GM18526 (cell line): ENCODE data around the gene REXO1.

Source experiments
- POLR2A ChIP-seq: IDR thresholded peaks from 3 replicates; pipeline ENCODE4 v1.6.1; 2011; ENCODE audit not compliant: insufficient read length; ENCODE audit errors: extremely low read depth

The REXO1 gene

DNA sequence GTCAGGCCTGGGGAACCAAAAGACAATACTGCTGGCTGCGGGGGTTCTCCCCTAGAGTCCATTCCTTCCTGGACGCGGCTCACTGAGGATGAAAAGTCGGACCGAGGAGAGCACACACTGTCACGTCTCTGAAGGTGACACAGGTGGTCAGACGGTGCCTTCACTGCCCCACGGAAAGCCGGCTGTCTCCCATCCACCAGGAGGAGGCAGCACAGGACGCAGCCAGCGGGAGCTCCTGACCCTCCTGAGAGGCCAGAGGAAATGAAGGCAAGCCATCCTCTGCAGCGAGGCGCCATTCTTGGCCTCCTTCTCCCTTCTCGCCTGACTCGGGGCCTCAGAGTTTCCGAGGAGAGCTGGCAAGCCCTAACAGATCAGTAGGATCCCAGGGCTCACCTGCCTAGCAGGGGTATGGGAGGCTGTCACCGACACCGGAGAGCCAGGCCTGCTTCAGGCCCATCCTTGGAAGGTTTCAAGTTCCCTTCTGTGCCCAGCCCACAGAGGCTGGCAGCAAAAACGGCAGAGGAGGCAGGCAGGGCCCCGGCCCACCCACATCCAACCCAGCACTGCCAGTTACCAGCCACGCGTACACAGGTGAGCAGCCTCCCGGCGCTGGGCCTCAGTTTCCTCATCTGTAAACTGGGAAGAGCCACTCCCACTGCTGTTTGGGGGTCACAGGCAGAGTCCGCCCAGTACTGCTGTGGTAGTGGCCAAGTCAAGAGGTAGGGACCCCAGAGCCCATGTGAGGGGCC, 4.5 kb downstream of the REXO1 start:
- TF ChIP-seq POLR2A = no peak

- no peak for TF ChIP-seq POLR2A
These were observed 5.2 kb downstream of the REXO1 start for GRCh38 chr19:1843116-1843515.

GRCh38 chr19:1841209-1841924, 6.9 kb downstream of the REXO1 start:
- TF ChIP-seq POLR2A = no peak

GRCh38 chr19:1840541-1841115, 7.7 kb downstream of the REXO1 start:
- TF ChIP-seq POLR2A = no peak

GRCh38 chr19:1839658-1840540, 8.4 kb downstream of the REXO1 start:
- no peak for TF ChIP-seq POLR2A

DNA sequence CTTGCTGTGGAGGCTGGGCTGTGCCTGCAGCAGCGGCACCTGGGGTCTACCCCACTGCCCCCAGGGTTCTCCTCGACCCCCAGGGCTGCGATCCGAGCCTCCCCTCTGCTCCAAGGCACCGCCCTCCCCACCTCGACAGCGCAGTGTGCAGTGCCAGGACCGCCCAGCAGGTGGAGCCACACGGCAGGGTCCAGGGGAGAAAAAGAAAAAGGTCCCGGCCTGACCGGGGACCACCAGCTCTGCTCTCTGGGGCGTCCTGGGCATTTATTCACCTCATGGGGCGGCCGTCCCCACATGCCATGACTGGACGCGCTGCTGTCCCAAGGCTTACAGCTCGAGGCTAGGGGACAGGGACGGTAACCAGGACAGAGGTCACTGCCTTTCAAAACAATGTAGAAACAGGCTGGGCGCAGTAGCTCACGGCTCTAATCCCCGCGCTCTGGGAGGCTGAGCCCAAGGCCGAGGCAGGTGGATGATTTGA, 10.6 kb downstream of the REXO1 start:
- no peak for TF ChIP-seq POLR2A

- TF ChIP-seq POLR2A = no peak
These were observed 11.1 kb downstream of the REXO1 start for GRCh38 chr19:1837222-1837565.

- no peak for TF ChIP-seq POLR2A
These were observed 11.6 kb downstream of the REXO1 start for GRCh38 chr19:1836458-1837221.

DNA sequence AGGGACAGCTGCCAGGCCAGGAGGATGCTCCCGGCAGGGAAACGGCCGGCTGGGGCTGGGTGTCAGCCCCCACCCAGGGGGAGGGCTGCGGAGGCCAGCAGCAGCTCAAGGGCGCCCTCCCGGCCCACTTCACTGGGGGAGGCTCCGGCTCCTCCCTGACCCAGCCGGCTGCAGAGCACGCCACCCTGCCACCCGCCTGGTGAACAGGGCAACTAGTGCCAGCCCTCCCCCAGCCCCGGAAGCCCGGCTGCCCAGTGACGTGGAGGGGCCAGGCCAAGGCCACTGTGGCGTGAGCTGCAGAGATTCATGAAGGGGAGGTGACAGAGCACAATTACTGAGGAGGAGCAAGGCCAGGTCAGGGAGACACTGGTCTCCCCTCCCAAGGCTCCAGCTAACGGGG, 14.7 kb downstream of the REXO1 start:
- TF ChIP-seq POLR2A = no peak

GRCh38 chr19:1832046-1832663, 16.1 kb downstream of the REXO1 start:
- TF ChIP-seq POLR2A = no peak

- TF ChIP-seq POLR2A = no peak
These were observed 17.3 kb downstream of the REXO1 start for GRCh38 chr19:1830978-1831377.

GRCh38 chr19:1830568-1830967, 17.7 kb downstream of the REXO1 start:
- TF ChIP-seq POLR2A = no peak

- TF ChIP-seq POLR2A = no peak
These were observed 18.3 kb downstream of the REXO1 start for GRCh38 chr19:1829958-1830357.
